NK-92 treated with Interleukin-12 subunit alpha and Interleukin-12 subunit beta, amount 100 ng/mL, for 24 hours (cell line): ENCODE results near the gene ROMO1.
"Not testable (repeated sequence)": the region's sequence is repeated elsewhere in the genome, so short reads cannot be mapped to it uniquely, and the experiment has no call there.

ENCODE experiments used
- DNase-seq: peaks from one replicate; lab custom pipeline; 2025; lab: John Stamatoyannopoulos, UW

Gene ROMO1

GRCh38 chr20:35730583-35731468, 31.6 kb downstream of the ROMO1 start:
- DNase-seq = no peak

- DNase-seq = no peak
These were observed 32.2 kb downstream of the ROMO1 start for GRCh38 chr20:35731469-35731788.

GRCh38 chr20:35731862-35732643, 32.8 kb downstream of the ROMO1 start:
- DNase-seq = no peak

GRCh38 chr20:35732644-35732982, 33.4 kb downstream of the ROMO1 start:
- no peak for DNase-seq

- DNase-seq = no peak
These were observed 35.2 kb downstream of the ROMO1 start for GRCh38 chr20:35734374-35734773.

GRCh38 chr20:35734777-35735649, 35.8 kb downstream of the ROMO1 start:
- no peak for DNase-seq

- DNase-seq = no peak
These were observed 36.7 kb downstream of the ROMO1 start for GRCh38 chr20:35735826-35736470.

GRCh38 chr20:35737865-35738333, 38.7 kb downstream of the ROMO1 start:
- DNase-seq = no peak

- DNase-seq = no peak
These were observed 39.4 kb downstream of the ROMO1 start for GRCh38 chr20:35738410-35739179.

- DNase-seq = no peak
These were observed 40.3 kb downstream of the ROMO1 start for GRCh38 chr20:35739294-35740163.

GRCh38 chr20:35741892-35742740, 42.9 kb downstream of the ROMO1 start, which contains the start of gene RBM39:
Gene RBM39, minus strand, starts transcription at chr20:35742260. Its CDS starts 1,386 bp downstream, at chr20:35740874.
- peak; percentile 99 for DNase-seq

GRCh38 chr20:35742741-35743523, 43.7 kb downstream of the ROMO1 start:
- DNase-seq = no peak

- no peak for DNase-seq
These were observed 44.7 kb downstream of the ROMO1 start for GRCh38 chr20:35743693-35744491.

- not testable (repeated sequence) for DNase-seq
These were observed 45.3 kb downstream of the ROMO1 start for GRCh38 chr20:35744492-35744841.
